HEK293 (cell line): ENCODE measurements around the gene STK11.

Source experiments
- BCL11B ChIP-seq: fragments of 450-650 bp; formaldehyde crosslinking; IDR thresholded peaks from 2 replicates; pipeline ENCODE4 v1.5.1; 2016; ENCODE audit warnings: low read depth, missing biosample characterization, missing genetic modification characterization
- EGR2 ChIP-seq: fragments of 450-650 bp; formaldehyde crosslinking; IDR thresholded peaks from 2 replicates; pipeline ENCODE4 v1.5.1; 2016; ENCODE audit warnings: low read depth, missing biosample characterization, missing genetic modification characterization
- KLF8 ChIP-seq: fragments of 450-650 bp; formaldehyde crosslinking; IDR thresholded peaks from 2 replicates; pipeline ENCODE4 v1.5.1; 2016; ENCODE audit warnings: missing biosample characterization, missing genetic modification characterization
- OVOL3 ChIP-seq: fragments of 450-650 bp; formaldehyde crosslinking; IDR thresholded peaks from 2 replicates; pipeline ENCODE4 v1.5.1; 2016; ENCODE audit warnings: missing biosample characterization, missing genetic modification characterization
- SP2 ChIP-seq: fragments of 450-650 bp; formaldehyde crosslinking; IDR thresholded peaks from 2 replicates; pipeline ENCODE4 v1.5.1; 2016; ENCODE audit warnings: missing biosample characterization, missing genetic modification characterization
- SP3 ChIP-seq: fragments of 450-650 bp; formaldehyde crosslinking; IDR thresholded peaks from 2 replicates; pipeline ENCODE4 v1.5.1; 2016; ENCODE audit warnings: missing biosample characterization, missing genetic modification characterization
- WT1 ChIP-seq: fragments of 450-650 bp; formaldehyde crosslinking; IDR thresholded peaks from 2 replicates; pipeline ENCODE4 v1.5.1; 2016; ENCODE audit warnings: missing biosample characterization, missing genetic modification characterization
- ZBTB1 ChIP-seq: fragments of 450-650 bp; formaldehyde crosslinking; IDR thresholded peaks from 2 replicates; pipeline ENCODE4 v1.5.1; 2016; ENCODE audit warnings: missing biosample characterization, missing genetic modification characterization
- ZBTB8A ChIP-seq: fragments of 450-650 bp; formaldehyde crosslinking; IDR thresholded peaks from 2 replicates; pipeline ENCODE4 v1.5.1; 2016; ENCODE audit warnings: missing biosample characterization, missing genetic modification characterization
- ZEB2 ChIP-seq: fragments of 450-650 bp; formaldehyde crosslinking; IDR thresholded peaks from 2 replicates; pipeline ENCODE4 v1.5.1; 2016; ENCODE audit warnings: missing biosample characterization, missing genetic modification characterization
- ZFHX2 ChIP-seq: fragments of 450-650 bp; formaldehyde crosslinking; conservative IDR thresholded peaks from 2 replicates; pipeline ENCODE4 v1.5.1; 2016; ENCODE audit warnings: missing biosample characterization, missing genetic modification characterization
- ZFP41 ChIP-seq: fragments of 450-650 bp; formaldehyde crosslinking; IDR thresholded peaks from 2 replicates; pipeline ENCODE4 v1.5.1; 2016; ENCODE audit warnings: missing biosample characterization, missing genetic modification characterization, borderline replicate concordance
- ZNF132 ChIP-seq: fragments of 450-650 bp; formaldehyde crosslinking; IDR thresholded peaks from 2 replicates; pipeline ENCODE4 v1.5.1; 2017; ENCODE audit warnings: missing biosample characterization, missing genetic modification characterization, borderline replicate concordance
- ZNF146 ChIP-seq: fragments of 450-650 bp; formaldehyde crosslinking; IDR thresholded peaks from 2 replicates; pipeline ENCODE4 v1.5.1; 2016; ENCODE audit warnings: missing biosample characterization, missing genetic modification characterization
- ZNF184 ChIP-seq: fragments of 450-650 bp; IDR thresholded peaks from 2 replicates; pipeline ENCODE4 v1.5.1; 2018; ENCODE audit warnings: missing biosample characterization, mild to moderate bottlenecking, missing genetic modification characterization
- ZNF341 ChIP-seq: fragments of 450-650 bp; formaldehyde crosslinking; IDR thresholded peaks from 2 replicates; pipeline ENCODE4; 2016; ENCODE audit warnings: low read depth, missing biosample characterization, missing genetic modification characterization
- ZNF366 ChIP-seq: fragments of 450-650 bp; formaldehyde crosslinking; conservative IDR thresholded peaks from 2 replicates; pipeline ENCODE4 v1.5.1; 2016; ENCODE audit warnings: missing biosample characterization, missing genetic modification characterization
- ZNF510 ChIP-seq: fragments of 450-650 bp; formaldehyde crosslinking; IDR thresholded peaks from 2 replicates; pipeline ENCODE4 v1.5.1; 2018; ENCODE audit warnings: mild to moderate bottlenecking, missing genetic modification characterization, missing biosample characterization; ENCODE audit not compliant: insufficient replicate concordance
- ZNF677 ChIP-seq: fragments of 450-650 bp; IDR thresholded peaks from 2 replicates; pipeline ENCODE4 v1.5.0; 2018; ENCODE audit warnings: missing biosample characterization, mild to moderate bottlenecking, missing genetic modification characterization, moderate library complexity
- ZNF830 ChIP-seq: fragments of 450-650 bp; IDR thresholded peaks from 2 replicates; pipeline ENCODE4 v1.5.0; 2018; ENCODE audit warnings: missing biosample characterization, missing genetic modification characterization, low read depth, mild to moderate bottlenecking, moderate library complexity
- TF ChIP-seq, protein P1 (sequence below): fragments of 450-650 bp; formaldehyde crosslinking; IDR thresholded peaks from 2 replicates; pipeline ENCODE4 v1.5.1; 2017; ENCODE audit warnings: missing biosample characterization, missing genetic modification characterization
- TF ChIP-seq, protein P2 (sequence below): sonication (generic); formaldehyde crosslinking; IDR thresholded peaks from 2 replicates; pipeline ENCODE4 v1.8.1; 2022; ENCODE audit warnings: mild to moderate bottlenecking, moderate library complexity, missing genetic modification reagents
- TF ChIP-seq, protein P3 (sequence below): fragments of 450-650 bp; formaldehyde crosslinking; IDR thresholded peaks from 2 replicates; pipeline ENCODE4 v1.5.1; 2016; ENCODE audit warnings: missing biosample characterization, missing genetic modification characterization
- TF ChIP-seq, protein P4 (sequence below): fragments of 450-650 bp; formaldehyde crosslinking; IDR thresholded peaks from 2 replicates; pipeline ENCODE4; 2016; ENCODE audit warnings: missing biosample characterization, missing genetic modification characterization
- TF ChIP-seq, protein P5 (sequence below): fragments of 450-650 bp; formaldehyde crosslinking; IDR thresholded peaks from 2 replicates; pipeline ENCODE4 v1.5.1; 2016; ENCODE audit warnings: missing biosample characterization, missing genetic modification characterization

Gene STK11

DNA sequence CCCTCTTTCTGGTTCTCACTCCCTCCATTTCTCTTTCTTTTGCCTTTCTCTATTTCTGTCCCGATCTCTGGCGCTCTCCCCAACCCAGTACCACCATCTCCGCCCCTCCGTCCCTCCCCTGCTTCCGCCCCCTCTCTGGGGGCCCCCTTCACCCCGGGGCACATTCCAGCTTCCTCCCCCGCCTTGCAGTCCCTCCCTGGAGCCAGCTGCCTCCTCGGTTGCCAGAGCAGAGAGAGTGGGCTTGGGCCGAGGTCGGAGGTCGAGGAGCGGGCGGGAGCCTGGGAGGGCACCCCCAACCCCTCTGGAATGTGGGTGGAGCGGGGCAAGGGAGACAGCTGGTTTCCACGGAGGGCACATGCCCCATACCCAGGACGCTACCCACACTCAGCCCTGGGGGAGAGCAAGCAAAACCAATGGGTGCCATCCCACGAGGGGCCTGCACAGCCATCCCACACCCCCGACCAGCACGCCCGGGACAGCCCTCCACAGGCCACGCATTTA is 57.1 kb downstream of the STK11 start (continued):
- TF ChIP-seq, protein P1, sequence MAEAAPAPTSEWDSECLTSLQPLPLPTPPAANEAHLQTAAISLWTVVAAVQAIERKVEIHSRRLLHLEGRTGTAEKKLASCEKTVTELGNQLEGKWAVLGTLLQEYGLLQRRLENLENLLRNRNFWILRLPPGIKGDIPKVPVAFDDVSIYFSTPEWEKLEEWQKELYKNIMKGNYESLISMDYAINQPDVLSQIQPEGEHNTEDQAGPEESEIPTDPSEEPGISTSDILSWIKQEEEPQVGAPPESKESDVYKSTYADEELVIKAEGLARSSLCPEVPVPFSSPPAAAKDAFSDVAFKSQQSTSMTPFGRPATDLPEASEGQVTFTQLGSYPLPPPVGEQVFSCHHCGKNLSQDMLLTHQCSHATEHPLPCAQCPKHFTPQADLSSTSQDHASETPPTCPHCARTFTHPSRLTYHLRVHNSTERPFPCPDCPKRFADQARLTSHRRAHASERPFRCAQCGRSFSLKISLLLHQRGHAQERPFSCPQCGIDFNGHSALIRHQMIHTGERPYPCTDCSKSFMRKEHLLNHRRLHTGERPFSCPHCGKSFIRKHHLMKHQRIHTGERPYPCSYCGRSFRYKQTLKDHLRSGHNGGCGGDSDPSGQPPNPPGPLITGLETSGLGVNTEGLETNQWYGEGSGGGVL = peak; percentile 70
- TF ChIP-seq ZBTB1 (no peak), ZFP41 (no peak), ZNF341 (tag by site-specific recombination) (peak; percentile 47; the same call in 1 of the 2 replicates), BCL11B (tag by site-specific recombination) (peak; percentile 82; the same call in 1 of the 2 replicates), ZNF146 (tag by site-specific recombination) (no peak), SP3 (peak; percentile 58; the same call in 1 of the 2 replicates), ZNF132 (tag by site-specific recombination) (no peak), ZNF510 (tag by site-specific recombination) (no peak), ZFHX2 (tag by site-specific recombination) (peak; percentile 99), EGR2 (peak; percentile 95), OVOL3 (no peak), KLF8 (peak; percentile 80), ZEB2 (no peak), SP2 (0 out of 2 replicates have a peak, but pooled peaks have one; percentile 9), ZNF184 (tag by site-specific recombination) (no peak), ZBTB8A (tag by site-specific recombination) (peak; percentile 13; the same call in 1 of the 2 replicates), ZNF830 (tag by site-specific recombination) (no peak), ZNF677 (no peak), ZNF366 (tag by site-specific recombination) (peak; percentile 39; the same call in 1 of the 2 replicates), WT1 (tag by site-specific recombination) (0 out of 2 replicates have a peak, but pooled peaks have one; percentile 16)
- TF ChIP-seq, protein P2, sequence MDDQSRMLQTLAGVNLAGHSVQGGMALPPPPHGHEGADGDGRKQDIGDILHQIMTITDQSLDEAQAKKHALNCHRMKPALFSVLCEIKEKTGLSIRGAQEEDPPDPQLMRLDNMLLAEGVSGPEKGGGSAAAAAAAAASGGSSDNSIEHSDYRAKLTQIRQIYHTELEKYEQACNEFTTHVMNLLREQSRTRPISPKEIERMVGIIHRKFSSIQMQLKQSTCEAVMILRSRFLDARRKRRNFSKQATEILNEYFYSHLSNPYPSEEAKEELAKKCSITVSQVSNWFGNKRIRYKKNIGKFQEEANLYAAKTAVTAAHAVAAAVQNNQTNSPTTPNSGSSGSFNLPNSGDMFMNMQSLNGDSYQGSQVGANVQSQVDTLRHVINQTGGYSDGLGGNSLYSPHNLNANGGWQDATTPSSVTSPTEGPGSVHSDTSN (CRISPR knock-in tag) = no peak
- TF ChIP-seq, protein P3, sequence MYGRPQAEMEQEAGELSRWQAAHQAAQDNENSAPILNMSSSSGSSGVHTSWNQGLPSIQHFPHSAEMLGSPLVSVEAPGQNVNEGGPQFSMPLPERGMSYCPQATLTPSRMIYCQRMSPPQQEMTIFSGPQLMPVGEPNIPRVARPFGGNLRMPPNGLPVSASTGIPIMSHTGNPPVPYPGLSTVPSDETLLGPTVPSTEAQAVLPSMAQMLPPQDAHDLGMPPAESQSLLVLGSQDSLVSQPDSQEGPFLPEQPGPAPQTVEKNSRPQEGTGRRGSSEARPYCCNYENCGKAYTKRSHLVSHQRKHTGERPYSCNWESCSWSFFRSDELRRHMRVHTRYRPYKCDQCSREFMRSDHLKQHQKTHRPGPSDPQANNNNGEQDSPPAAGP (tag by site-specific recombination) = peak; percentile 99; the same call in 1 of the 2 replicates
- TF ChIP-seq, protein P4, sequence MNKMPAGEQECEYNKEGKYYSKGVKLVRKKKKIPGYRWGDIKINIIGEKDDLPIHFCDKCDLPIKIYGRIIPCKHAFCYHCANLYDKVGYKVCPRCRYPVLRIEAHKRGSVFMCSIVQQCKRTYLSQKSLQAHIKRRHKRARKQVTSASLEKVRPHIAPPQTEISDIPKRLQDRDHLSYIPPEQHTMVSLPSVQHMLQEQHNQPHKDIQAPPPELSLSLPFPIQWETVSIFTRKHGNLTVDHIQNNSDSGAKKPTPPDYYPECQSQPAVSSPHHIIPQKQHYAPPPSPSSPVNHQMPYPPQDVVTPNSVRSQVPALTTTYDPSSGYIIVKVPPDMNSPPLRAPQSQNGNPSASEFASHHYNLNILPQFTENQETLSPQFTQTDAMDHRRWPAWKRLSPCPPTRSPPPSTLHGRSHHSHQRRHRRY = no peak
- TF ChIP-seq, protein P5, sequence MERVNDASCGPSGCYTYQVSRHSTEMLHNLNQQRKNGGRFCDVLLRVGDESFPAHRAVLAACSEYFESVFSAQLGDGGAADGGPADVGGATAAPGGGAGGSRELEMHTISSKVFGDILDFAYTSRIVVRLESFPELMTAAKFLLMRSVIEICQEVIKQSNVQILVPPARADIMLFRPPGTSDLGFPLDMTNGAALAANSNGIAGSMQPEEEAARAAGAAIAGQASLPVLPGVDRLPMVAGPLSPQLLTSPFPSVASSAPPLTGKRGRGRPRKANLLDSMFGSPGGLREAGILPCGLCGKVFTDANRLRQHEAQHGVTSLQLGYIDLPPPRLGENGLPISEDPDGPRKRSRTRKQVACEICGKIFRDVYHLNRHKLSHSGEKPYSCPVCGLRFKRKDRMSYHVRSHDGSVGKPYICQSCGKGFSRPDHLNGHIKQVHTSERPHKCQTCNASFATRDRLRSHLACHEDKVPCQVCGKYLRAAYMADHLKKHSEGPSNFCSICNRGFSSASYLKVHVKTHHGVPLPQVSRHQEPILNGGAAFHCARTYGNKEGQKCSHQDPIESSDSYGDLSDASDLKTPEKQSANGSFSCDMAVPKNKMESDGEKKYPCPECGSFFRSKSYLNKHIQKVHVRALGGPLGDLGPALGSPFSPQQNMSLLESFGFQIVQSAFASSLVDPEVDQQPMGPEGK (tag by site-specific recombination) = peak; percentile 29; the same call in 1 of the 2 replicates
